HG03060 (cell line): ENCODE results near the gene MACROD2.
"Not testable (repeated sequence)": the region's sequence is repeated elsewhere in the genome, so short reads cannot be mapped to it uniquely, and the experiment has no call there.

Experiments
- ATAC-seq: cut with Tn5 transposase; IDR thresholded peaks from one replicate; pipeline ENCODE4 v1.9.1; 2021; ENCODE audit warnings: low read depth, moderate number of reproducible peaks; ENCODE audit not compliant: unreplicated experiment

Gene MACROD2

GRCh38 chr20:14918281-14918680 lies 923.0 kb downstream of the MACROD2 start:
- no peak for ATAC-seq

GRCh38 chr20:14918976-14919375 lies 923.7 kb downstream of the MACROD2 start:
- no peak for ATAC-seq

- ATAC-seq = no peak
Measured at GRCh38 chr20:14919501-14920081, 924.3 kb downstream of the MACROD2 start.

GRCh38 chr20:14921513-14921912 lies 926.2 kb downstream of the MACROD2 start:
- ATAC-seq = no peak

GRCh38 chr20:14922503-14923267 lies 927.4 kb downstream of the MACROD2 start:
- no peak for ATAC-seq

- ATAC-seq = no peak
Measured at GRCh38 chr20:14924433-14924832, 929.1 kb downstream of the MACROD2 start.

GRCh38 chr20:14925300-14925699 lies 930.0 kb downstream of the MACROD2 start:
- ATAC-seq = no peak

- not testable (repeated sequence) for ATAC-seq
Measured at GRCh38 chr20:14926436-14926835, 931.1 kb downstream of the MACROD2 start.

- ATAC-seq = no peak
Measured at GRCh38 chr20:14928083-14928482, 932.8 kb downstream of the MACROD2 start.

GRCh38 chr20:14929388-14929787 lies 934.1 kb downstream of the MACROD2 start:
- ATAC-seq = no peak

GRCh38 chr20:14932040-14932439 lies 936.7 kb downstream of the MACROD2 start:
- no peak for ATAC-seq

GRCh38 chr20:14935285-14935684 lies 940.0 kb downstream of the MACROD2 start:
- no peak for ATAC-seq

- ATAC-seq = no peak
Measured at GRCh38 chr20:14937021-14937420, 941.7 kb downstream of the MACROD2 start.

- no peak for ATAC-seq
Measured at GRCh38 chr20:14937846-14938245, 942.5 kb downstream of the MACROD2 start.

GRCh38 chr20:14947536-14947935 lies 952.2 kb downstream of the MACROD2 start:
- no peak for ATAC-seq

- no peak for ATAC-seq
Measured at GRCh38 chr20:14947946-14948345, 952.6 kb downstream of the MACROD2 start.

GRCh38 chr20:14948416-14948815 lies 953.1 kb downstream of the MACROD2 start:
- no peak for ATAC-seq

GRCh38 chr20:14950633-14951032 lies 955.3 kb downstream of the MACROD2 start:
- ATAC-seq = no peak

- ATAC-seq = no peak
Measured at GRCh38 chr20:14951105-14951504, 955.8 kb downstream of the MACROD2 start.

GRCh38 chr20:14951707-14952418 lies 956.5 kb downstream of the MACROD2 start:
- ATAC-seq = no peak

- ATAC-seq = no peak
Measured at GRCh38 chr20:14953736-14954135, 958.4 kb downstream of the MACROD2 start.

GRCh38 chr20:14955399-14955798 lies 960.1 kb downstream of the MACROD2 start:
- no peak for ATAC-seq
